Measurements from ENCODE around the gene TMX3. TPM values are rescaled to one million over a fixed set of nuclear protein-coding genes. Genes with fewer than 3 reads are reported as not detected.

Gene TMX3
- total RNA-seq, 1 experiment from 2014 or later: 21.2 TPM

DNA sequence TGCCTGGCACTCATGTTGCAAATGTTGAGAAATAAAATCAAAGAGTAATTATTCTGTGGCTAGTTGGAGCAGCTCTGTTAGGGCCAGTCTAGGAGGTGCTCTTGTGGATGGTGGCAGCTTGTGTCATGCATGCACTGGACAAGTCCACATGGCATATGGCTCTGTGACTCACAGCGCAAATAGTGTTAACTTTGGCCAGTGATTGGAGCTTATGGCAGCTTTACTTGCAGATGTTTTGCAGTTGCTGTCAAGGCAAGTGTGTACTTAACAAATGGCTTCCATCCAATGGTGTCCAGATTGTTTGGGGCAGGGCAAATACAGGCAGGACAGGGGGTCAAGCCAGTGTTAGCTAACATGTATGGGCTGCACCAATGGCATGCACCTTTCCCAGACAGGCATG lies 26.1 kb upstream of the TMX3 start:
- ChIA-PET POLR2A (ENCODE audit: unreplicated experiment) (no interaction called here), CTCF (no interaction called here)
- Histone ChIP-seq H3K9me2 (ENCODE audit: insufficient read depth) (no peaks in the 10 kb centered on the region), H2AFZ (no peak overlapping the region), H3K27me3 (ENCODE audit: insufficient read depth, low read depth) (no peaks in the 10 kb centered on the region), H4K20me1 (ENCODE audit: insufficient read depth) (no peaks in the 10 kb centered on the region), H3F3A (ENCODE audit: insufficient read depth, low read depth) (no peaks in the 10 kb centered on the region), H3K79me2 (ENCODE audit: low read depth) (no peaks in the 10 kb centered on the region), H3K4me2 (no peak overlapping the region), H3K9me3 (ENCODE audit: insufficient read depth, low read depth) (no peaks in the 10 kb centered on the region), H3K36me3 (ENCODE audit: low read depth) (no peaks in the 10 kb centered on the region), H3K4me3 (no peak overlapping the region), H3K27ac (no peak overlapping the region), H3K4me1 (replicated peaks; ENCODE audit: insufficient read depth) (no peaks in the 10 kb centered on the region)
- intact Hi-C loops (cut with micrococcal nuclease; ENCODE audit: unreplicated experiment): no loop called here
- DNase-seq: no peak
- BruUV-seq (replicated peaks): no TSS peak
- TF ChIP-seq EZH2 (IDR thresholded peaks at IDR 0.05; ENCODE audit: low read depth) (no peak), CTCF (conservative IDR thresholded peaks at IDR 0.05) (no peak)

DNA sequence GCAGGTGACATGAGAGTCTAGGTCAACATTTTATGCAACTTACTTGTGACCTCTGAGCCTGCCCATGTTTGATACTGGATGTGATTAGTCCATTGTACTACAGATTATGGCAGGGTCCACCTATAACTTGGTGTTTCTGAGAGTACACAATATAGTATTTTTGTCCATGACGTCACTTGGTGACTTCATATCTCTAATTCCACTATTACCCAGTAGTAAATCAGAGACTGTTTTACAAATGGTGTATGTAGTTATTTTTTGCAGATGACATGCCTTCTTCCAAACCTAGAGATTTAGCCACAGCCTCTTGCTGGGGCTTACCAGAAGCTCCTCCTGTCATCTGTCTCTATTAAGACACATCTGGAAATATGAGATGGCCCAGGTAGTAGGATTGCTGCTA lies 24.6 kb upstream of the TMX3 start:
- Histone ChIP-seq H3K9me2 (ENCODE audit: insufficient read depth) (no peaks in the 10 kb centered on the region), H3K4me1 (replicated peaks; ENCODE audit: insufficient read depth) (no peaks in the 10 kb centered on the region), H3K4me3 (no peak overlapping the region), H3F3A (ENCODE audit: insufficient read depth, low read depth) (no peaks in the 10 kb centered on the region), H3K4me2 (no peak overlapping the region), H4K20me1 (ENCODE audit: insufficient read depth) (no peaks in the 10 kb centered on the region), H2AFZ (no peak overlapping the region), H3K27me3 (ENCODE audit: insufficient read depth, low read depth) (no peaks in the 10 kb centered on the region), H3K27ac (no peak overlapping the region), H3K79me2 (ENCODE audit: low read depth) (no peaks in the 10 kb centered on the region), H3K36me3 (ENCODE audit: low read depth) (no peaks in the 10 kb centered on the region), H3K9me3 (ENCODE audit: insufficient read depth, low read depth) (no peaks in the 10 kb centered on the region)
- DNase-seq: no peak
- ChIA-PET POLR2A (ENCODE audit: unreplicated experiment) (no interaction called here), CTCF (no interaction called here)
- no peak for TF ChIP-seq CTCF (conservative IDR thresholded peaks at IDR 0.05)
- BruUV-seq (replicated peaks): no TSS peak
- intact Hi-C loops (cut with micrococcal nuclease; ENCODE audit: unreplicated experiment): loop anchor here (10.0 kb wide), 1 partner anchor 1225 kb away; the partner anchor contains the start of gene DSEL

GRCh38 chr18:68738564-68738963 lies 23.7 kb upstream of the TMX3 start:
- Histone ChIP-seq H4K20me1 (ENCODE audit: insufficient read depth) (no peaks in the 10 kb centered on the region), H3F3A (ENCODE audit: insufficient read depth, low read depth) (no peaks in the 10 kb centered on the region), H3K4me2 (no peak overlapping the region), H3K9me3 (ENCODE audit: insufficient read depth, low read depth) (no peaks in the 10 kb centered on the region), H3K4me3 (no peak overlapping the region), H3K36me3 (ENCODE audit: low read depth) (no peaks in the 10 kb centered on the region), H3K79me2 (ENCODE audit: low read depth) (no peaks in the 10 kb centered on the region), H2AFZ (no peak overlapping the region), H3K27ac (no peak overlapping the region), H3K27me3 (ENCODE audit: insufficient read depth, low read depth) (no peaks in the 10 kb centered on the region), H3K9me2 (ENCODE audit: insufficient read depth) (no peaks in the 10 kb centered on the region), H3K4me1 (replicated peaks; ENCODE audit: insufficient read depth) (no peaks in the 10 kb centered on the region)
- intact Hi-C loops (cut with micrococcal nuclease; ENCODE audit: unreplicated experiment): loop anchor here (10.0 kb wide), 1 partner anchor 1224 kb away; the partner anchor contains the start of gene DSEL
- POLR2A ChIA-PET (ENCODE audit: unreplicated experiment): no interaction called here
- CTCF ChIA-PET: no interaction called here
- no peak for DNase-seq
- no peak for TF ChIP-seq CTCF (conservative IDR thresholded peaks at IDR 0.05)
- TF ChIP-seq EZH2 (IDR thresholded peaks at IDR 0.05; ENCODE audit: low read depth): no peak
- no TSS peak for BruUV-seq (replicated peaks)
